Activated naive CD8-positive, alpha-beta T cell treated with anti-CD3 and anti-CD28 coated beads for 36 hours (primary cell): ENCODE data around the gene HYOU1. TPM values are rescaled to one million over a fixed set of nuclear protein-coding genes. Genes with fewer than 3 reads are reported as not detected.

Source experiments
- DNase-seq: peaks from one replicate; pipeline ENCODE4 v3.0.0; 2021
- H3K27ac Mint-ChIP-seq: one replicate; pipeline ENCODE4 v1.8.0; 2022; ENCODE audit warnings: mild to moderate bottlenecking, moderate library complexity, mixed read lengths
- H3K27me3 Mint-ChIP-seq: one replicate; pipeline ENCODE4 v1.8.0; 2022; ENCODE audit warnings: mild to moderate bottlenecking, mixed read lengths
- H3K36me3 Mint-ChIP-seq: one replicate; pipeline ENCODE4 v1.8.0; 2021; ENCODE audit warnings: mild to moderate bottlenecking, mixed read lengths
- H3K4me1 Mint-ChIP-seq: one replicate; pipeline ENCODE4 v1.8.0; 2021; ENCODE audit warnings: mixed read lengths
- H3K4me3 Mint-ChIP-seq: one replicate; pipeline ENCODE4 v1.8.0; 2022; ENCODE audit warnings: mild to moderate bottlenecking, moderate library complexity, mixed read lengths
- H3K9me3 Mint-ChIP-seq: one replicate; pipeline ENCODE4 v1.8.0; 2022; ENCODE audit warnings: mixed read lengths
- total RNA-seq, 2 experiments: library from RNA; stranded (reverse); gene quantifications; one replicate each; pipeline ENCODE4 v1.2.3, GENCODE V29; 2021

Gene HYOU1
- total RNA-seq, 2 experiments from 2014 or later, result 121 to 125 TPM

GRCh38 chr11:119000906-119001305 is 56.1 kb downstream of the HYOU1 start:
- Mint-ChIP-seq H3K4me1 (peaks cover 26% of the 10 kb centered on the region), H3K27me3 (no peaks in the 10 kb centered on the region), H3K4me3 (no peak overlapping the region), H3K27ac (peak overlapping the region; percentile 46), H3K36me3 (peaks cover 42% of the 10 kb centered on the region), H3K9me3 (no peaks in the 10 kb centered on the region)
- no peak for DNase-seq

DNA sequence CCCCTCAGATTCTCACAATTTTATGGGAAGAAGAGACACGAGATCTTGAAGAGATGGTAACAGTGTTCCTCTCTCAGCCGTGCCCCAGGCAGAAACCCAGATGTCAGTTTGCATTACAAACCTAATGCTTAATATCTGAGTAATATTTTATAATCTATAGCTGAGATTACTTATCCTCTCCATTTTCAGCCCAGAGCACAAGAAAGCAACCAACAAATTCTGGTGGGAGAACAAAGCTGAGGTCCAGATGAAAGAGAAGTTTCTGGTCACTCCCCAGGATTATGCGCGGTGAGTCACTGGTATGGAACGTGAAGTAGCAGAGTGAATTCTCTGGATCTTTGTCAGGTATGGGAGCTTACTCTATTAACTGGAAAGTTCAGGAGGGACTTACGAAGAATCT is 58.2 kb downstream of the HYOU1 start:
- Mint-ChIP-seq H3K4me3 (peak overlapping the region; percentile 100), H3K27me3 (no peaks in the 10 kb centered on the region), H3K9me3 (no peaks in the 10 kb centered on the region), H3K27ac (peak overlapping the region; percentile 99), H3K4me1 (peaks cover 23% of the 10 kb centered on the region), H3K36me3 (peaks cover 42% of the 10 kb centered on the region)
- no peak for DNase-seq

- DNase-seq, result no peak
- H3K4me1 Mint-ChIP-seq, result peaks cover 23% of the 10 kb centered on the region
- no peaks in the 10 kb centered on the region for H3K9me3 Mint-ChIP-seq
- H3K4me3 Mint-ChIP-seq, result peak overlapping the region; percentile 100
- H3K27me3 Mint-ChIP-seq, result no peaks in the 10 kb centered on the region
- peaks cover 41% of the 10 kb centered on the region for H3K36me3 Mint-ChIP-seq
- H3K27ac Mint-ChIP-seq, result peak overlapping the region; percentile 99
These were observed 58.7 kb downstream of the HYOU1 start for GRCh38 chr11:118998388-118998717.

DNA sequence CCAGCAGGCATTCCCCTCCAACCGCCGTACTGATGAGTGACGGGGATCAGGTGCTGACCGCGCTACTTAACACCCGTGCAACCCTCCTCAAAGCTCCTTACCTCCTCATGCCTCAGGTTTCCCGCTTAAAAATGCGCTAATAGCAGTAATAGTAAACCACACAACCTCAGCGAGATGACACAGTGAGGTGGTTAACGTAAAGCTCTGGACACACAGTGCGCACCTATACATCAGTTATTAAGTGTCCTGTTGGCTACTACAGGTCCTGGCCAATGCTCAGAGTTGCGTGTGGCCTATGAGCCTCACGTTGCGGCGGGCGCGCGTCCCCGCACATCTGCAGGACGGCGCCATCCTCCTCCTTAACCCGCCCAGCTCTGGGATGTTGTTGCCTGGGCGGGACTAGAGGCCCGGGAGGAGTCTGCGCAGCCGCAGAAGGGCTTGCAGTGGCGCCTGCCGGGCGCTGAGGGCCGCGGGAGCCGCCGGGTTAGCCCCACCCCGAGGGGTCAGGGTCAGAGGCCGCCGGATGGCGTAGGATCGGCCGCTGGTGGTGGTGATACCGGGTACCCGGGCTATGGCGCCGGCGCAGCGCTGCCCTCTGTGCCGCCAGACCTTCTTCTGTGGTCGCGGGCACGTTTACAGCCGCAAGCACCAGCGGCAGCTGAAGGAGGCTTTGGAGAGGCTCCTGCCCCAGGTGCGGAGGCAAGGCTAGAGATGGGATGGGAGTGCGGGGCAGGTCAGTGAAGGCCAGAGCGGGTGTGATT is 59.2 kb downstream of the HYOU1 start, which contains the start of gene CENATAC:
Gene CENATAC (plus strand): TSS at position 512 of the 761 bp plus-strand sequence. CDS start 60 bp downstream, at position 572.
- Mint-ChIP-seq H3K4me1 (peaks cover 20% of the 10 kb centered on the region), H3K36me3 (peaks cover 36% of the 10 kb centered on the region), H3K4me3 (peak within 1 kb of the TSS; percentile 100), H3K27me3 (no peaks in the 10 kb centered on the region), H3K9me3 (no peaks in the 10 kb centered on the region), H3K27ac (peak within 1 kb of the TSS; percentile 99)
- peak; percentile 96 for DNase-seq

- no peaks in the 10 kb centered on the region for H3K27me3 Mint-ChIP-seq
- peak overlapping the region; percentile 99 for H3K27ac Mint-ChIP-seq
- H3K4me3 Mint-ChIP-seq, result peak overlapping the region; percentile 100
- peaks cover 37% of the 10 kb centered on the region for H3K36me3 Mint-ChIP-seq
- peak; percentile 42 for DNase-seq
- no peaks in the 10 kb centered on the region for H3K9me3 Mint-ChIP-seq
- H3K4me1 Mint-ChIP-seq, result peaks cover 20% of the 10 kb centered on the region
These were observed 59.9 kb downstream of the HYOU1 start for GRCh38 chr11:118996926-118997626.

Other genes starting within 250 kb of the HYOU1 start
- 1 to 10 TPM; 1.5 to 1.6 TPM for gene CXCR5, start 173.3 kb downstream of the HYOU1 start, total RNA-seq
- gene BCL9L, start 131.3 kb downstream of the HYOU1 start, total RNA-seq, result 10 to 100 TPM; 34.9 to 38.8 TPM
- gene UPK2, start 100.9 kb downstream of the HYOU1 start, total RNA-seq, result under 1 TPM; 0.48 to 0.49 TPM
- gene FOXR1, start 85.4 kb downstream of the HYOU1 start, total RNA-seq, result not detected
- gene CENATAC, start 59.1 kb downstream of the HYOU1 start, total RNA-seq, result 10 to 100 TPM; 24.8 to 28.3 TPM
- gene RPS25, start 38.9 kb downstream of the HYOU1 start, total RNA-seq, result 1,000 to 10,000 TPM; 1,524 to 1,591 TPM
- 100 to 1,000 TPM; 114 to 127 TPM for gene TRAPPC4, start 38.4 kb downstream of the HYOU1 start, total RNA-seq
- 10 to 100 TPM; 28.2 to 30.1 TPM for gene SLC37A4, start 26.3 kb downstream of the HYOU1 start, total RNA-seq
- gene VPS11, start 10.6 kb upstream of the HYOU1 start, total RNA-seq, result 10 to 100 TPM; 19.2 to 20.2 TPM
- gene HMBS, start 27.7 kb upstream of the HYOU1 start, total RNA-seq, result 10 to 100 TPM; 42.1 to 43.0 TPM
- 10 to 100 TPM; 58.3 to 63.6 TPM for gene DPAGT1, start 44.6 kb upstream of the HYOU1 start, total RNA-seq
- 10 to 100 TPM; 19.3 to 20.0 TPM for gene C2CD2L, start 50.1 kb upstream of the HYOU1 start, total RNA-seq
- 10 to 100 TPM; 20.3 to 21.5 TPM for gene HINFP, start 64.4 kb upstream of the HYOU1 start, total RNA-seq
- under 1 TPM; 0.12 to 0.22 TPM for gene ABCG4, start 91.8 kb upstream of the HYOU1 start, total RNA-seq
- gene NLRX1, start 111.5 kb upstream of the HYOU1 start, total RNA-seq, result 10 to 100 TPM; 19.3 to 20.7 TPM
- gene NHERF4, start 128.3 kb upstream of the HYOU1 start, total RNA-seq, result not detected
- gene CBL, start 149.1 kb upstream of the HYOU1 start, total RNA-seq, result 10 to 100 TPM; 21.4 TPM